Measurements from ENCODE around the gene KIF3B.

- no peak for TF ChIP-seq CTCF (conservative IDR thresholded peaks at IDR 0.05; ENCODE audit: low read depth, low read length)
- TF ChIP-seq EZH2 (IDR thresholded peaks at IDR 0.05; ENCODE audit: borderline replicate concordance, low read depth, low read length, poor library complexity, severe bottlenecking) = no peak
Measured at GRCh38 chr20:32249030-32249738, 28.3 kb upstream of the KIF3B start.

Measured in A673 (cell line).